Breast epithelium (tissue), 3 donors: ENCODE data around the gene MRFAP1.
A peak's percentile ranks its signal among the peaks of the same experiment; 100 is the strongest.

Source experiments
- CTCF ChIP-seq, 3 donors: fragments of 450-650 bp; IDR thresholded peaks; one replicate each; pipeline ENCODE4 v1.5.1; 2016 to 2017; ENCODE audit warnings: antibody characterized with exemption in 3 of 3, mild to moderate bottlenecking in 3 of 3, moderate library complexity in 3 of 3
- POLR2A ChIP-seq: fragments of 450-650 bp; IDR thresholded peaks from one replicate; pipeline ENCODE4 v1.6.1; 2016; ENCODE audit warnings: antibody characterized with exemption, mild to moderate bottlenecking, moderate library complexity
- POLR2AphosphoS5 ChIP-seq, 3 donors: sonication (generic); formaldehyde crosslinking; IDR thresholded peaks; one replicate each; pipeline ENCODE4 v1.6.1; 2017; ENCODE audit warnings: antibody characterized with exemption in 3 of 3

- no peak for TF ChIP-seq CTCF (IDR thresholded peaks at IDR 0.05)
- TF ChIP-seq POLR2AphosphoS5 (IDR thresholded peaks at IDR 0.05), result peak in 2 of 3 donors; percentile 28 to 34
- no peak for TF ChIP-seq POLR2A
Measured at GRCh38 chr4:6688879-6689505, 48.5 kb downstream of the MRFAP1 start.
